Measurements from ENCODE around the gene DAPK2.
"Not testable (repeated sequence)": the region's sequence is repeated elsewhere in the genome, so short reads cannot be mapped to it uniquely, and the experiment has no call there.

Gene DAPK2

GRCh38 chr15:63970621-63971426, 75.5 kb downstream of the DAPK2 start:
- DNase-seq, result peak in 1 of 2 donors; percentile 14

DNA sequence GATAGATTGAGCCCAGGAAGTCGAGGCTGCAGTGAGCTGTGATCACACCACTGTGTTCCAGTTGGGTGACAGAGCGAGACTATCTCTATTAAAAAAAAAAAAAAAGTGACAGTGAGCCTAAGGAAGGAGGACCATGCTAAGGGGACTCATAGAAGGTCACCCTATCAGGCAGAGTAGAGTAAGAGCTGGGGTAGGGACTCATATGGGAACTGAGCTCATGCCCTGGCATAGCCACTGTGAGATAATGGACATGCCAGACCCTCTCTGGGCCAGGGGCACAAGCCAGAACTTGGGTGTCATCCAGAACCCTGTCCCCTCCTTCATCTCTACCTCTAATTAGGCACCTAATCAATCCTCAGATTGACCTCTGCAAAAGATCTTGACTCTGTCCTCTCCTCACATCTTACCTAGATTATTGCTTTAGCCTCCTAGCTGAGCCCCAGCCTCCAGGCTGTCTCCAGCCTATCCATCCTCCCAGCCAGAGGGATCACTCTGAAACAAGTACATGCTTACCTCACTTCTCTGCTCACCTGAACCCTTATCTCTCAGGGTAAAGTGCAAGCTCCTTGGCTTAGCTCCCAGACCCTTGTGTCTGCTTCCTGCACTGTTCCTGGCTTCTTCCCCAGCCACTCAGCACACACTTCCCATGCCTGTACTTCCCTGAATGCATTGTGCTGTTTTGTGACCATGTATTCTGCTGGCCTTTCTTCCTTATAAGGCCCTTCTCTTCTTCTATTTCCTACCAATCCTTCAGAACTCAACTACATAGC, 76.4 kb downstream of the DAPK2 start:
- DNase-seq, result no peak

DNA sequence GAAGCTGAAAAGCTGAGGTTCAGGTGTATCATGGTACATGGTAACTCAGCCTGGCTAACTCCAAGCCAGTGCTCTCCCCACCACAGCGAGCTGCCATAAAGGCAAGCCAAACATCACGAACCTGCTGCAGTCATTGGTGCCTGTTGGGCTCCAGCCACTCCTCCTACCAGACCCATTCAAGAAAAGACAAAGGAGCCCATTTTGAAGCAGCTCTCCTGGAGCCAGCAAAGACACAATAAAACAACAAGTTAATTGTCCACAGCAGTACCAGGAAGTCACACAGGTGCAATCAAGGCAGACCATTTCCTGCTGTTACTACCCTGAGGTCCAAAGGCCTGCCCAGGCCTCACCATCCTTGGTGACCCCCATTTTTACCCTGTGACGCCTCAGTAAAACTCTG, 77.6 kb downstream of the DAPK2 start:
- no peak for DNase-seq

- no peak for DNase-seq
Observed at GRCh38 chr15:63968122-63968524, 78.2 kb downstream of the DAPK2 start.

DNA sequence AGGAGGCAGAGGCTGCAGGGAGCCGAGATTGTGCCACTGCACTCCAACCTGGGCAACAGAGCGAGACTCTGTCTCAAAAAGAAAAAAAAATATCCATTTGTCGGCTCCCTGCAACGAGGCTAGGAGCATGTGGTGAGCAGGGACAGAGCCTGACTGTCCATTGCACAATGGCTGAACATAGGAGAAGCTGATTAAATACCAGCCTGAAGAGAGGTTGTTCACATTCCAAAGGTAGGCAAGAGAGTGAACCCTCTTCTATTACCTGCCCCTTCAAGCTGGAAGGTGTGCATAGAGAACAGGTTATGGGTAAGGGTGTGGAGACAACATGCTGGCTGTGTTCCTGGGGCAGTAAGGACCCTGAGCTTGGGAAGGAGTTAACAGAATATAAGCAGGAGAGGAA, 78.7 kb downstream of the DAPK2 start:
- no peak for DNase-seq

DNA sequence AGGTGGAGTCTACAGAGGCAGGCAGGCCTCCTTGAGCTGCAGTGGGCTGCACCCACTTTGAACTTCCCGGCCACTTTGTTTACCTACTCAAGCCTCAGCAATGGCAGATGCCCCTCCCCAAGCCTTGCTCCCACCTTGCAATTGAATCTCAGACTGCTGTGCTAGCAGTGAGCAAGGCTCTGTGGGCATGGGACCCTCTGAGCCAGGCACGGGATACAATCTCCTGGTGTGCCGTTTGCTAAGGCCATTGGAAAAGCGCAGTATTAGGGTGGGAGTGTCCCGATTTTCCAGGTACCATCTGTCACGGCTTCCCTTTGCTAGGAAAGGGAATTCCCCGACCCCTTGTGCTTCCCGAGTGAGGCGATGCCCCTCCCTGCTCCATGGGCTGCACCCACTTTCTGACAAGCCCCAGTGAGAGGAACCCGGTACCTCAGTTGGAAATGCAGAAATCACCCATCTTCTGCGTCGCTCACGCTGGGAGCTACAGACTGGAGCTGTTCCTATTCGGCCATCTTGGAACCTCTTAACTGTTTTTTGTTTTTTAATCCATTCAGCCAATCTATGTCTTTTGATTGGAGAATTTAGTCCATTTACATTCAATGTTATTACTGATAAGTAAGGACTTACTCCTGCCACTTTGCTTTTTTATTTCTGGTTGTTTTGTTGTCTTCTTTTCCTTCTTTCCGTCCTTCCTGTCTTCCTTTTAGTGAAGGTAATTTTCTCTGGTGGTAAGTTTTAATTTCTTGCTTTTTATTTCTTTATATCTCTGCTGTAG, 83.2 kb downstream of the DAPK2 start:
- not testable (repeated sequence) for DNase-seq

GRCh38 chr15:63953524-63953923, 92.8 kb downstream of the DAPK2 start:
- DNase-seq, result no peak

DNA sequence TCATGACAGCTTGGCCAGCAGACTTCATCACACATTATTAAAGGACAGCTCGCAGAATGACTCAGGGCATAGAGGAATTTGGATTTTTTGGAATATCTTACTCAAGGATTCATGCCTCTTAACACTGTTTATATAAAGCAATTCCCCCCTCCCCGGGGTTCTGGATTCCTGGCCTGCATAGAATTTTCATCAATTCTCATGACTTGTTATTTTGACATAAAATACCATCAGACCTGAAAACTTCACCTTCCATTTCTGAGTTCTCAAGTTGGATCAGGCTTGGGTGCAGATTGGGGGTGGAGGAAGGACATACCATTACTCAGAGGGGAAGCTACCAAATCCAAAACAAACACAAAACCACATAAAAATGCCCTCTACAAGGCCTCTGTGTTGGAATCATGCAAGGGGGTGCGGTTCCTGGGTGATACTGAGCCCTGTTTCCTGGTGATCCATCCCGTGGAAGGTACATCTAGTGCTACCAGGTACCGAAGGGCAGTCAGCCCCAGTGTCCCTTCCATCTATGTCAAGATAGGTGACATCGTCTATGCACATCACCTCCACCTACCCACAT, 95.3 kb downstream of the DAPK2 start:
- no peak for DNase-seq

DNA sequence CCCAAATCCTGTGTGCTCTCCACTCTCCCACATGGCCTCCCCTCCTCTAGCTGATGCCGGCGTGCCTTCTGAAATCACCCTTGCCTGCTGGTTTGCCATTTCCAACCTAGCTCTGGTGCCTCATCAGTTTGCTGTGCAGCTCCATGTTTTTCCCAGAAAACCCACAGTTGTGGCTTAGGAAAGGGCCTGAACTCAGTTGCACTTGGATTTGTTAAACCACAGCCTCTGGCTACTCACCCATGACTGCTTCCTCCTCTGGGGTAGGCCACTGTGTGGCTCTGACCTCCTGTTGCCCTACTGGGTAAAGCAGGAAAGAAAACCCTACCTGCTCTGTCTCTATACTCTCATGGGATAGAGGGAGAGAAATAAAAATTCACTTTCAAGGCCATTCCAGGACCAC, 97.3 kb downstream of the DAPK2 start:
- no peak for DNase-seq

DNA sequence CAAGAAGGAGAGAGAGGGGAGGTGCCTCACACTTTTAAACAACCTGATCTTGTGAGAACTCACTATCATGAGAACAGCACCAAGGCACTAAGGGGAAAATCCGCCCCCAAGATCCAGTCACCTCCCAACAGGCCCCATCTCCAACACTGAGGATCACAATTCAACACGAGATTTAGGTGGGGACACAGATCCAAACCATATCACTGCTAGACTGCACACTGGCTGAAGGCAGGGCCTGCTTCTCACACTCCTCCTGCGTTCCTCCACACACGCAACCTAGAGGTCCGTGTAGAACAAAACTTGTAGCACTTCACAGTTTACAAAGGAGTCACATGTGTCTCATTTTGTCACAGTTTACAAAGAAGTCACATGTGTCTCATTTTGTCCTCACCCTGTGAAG, 97.8 kb downstream of the DAPK2 start:
- no peak for DNase-seq

DNA sequence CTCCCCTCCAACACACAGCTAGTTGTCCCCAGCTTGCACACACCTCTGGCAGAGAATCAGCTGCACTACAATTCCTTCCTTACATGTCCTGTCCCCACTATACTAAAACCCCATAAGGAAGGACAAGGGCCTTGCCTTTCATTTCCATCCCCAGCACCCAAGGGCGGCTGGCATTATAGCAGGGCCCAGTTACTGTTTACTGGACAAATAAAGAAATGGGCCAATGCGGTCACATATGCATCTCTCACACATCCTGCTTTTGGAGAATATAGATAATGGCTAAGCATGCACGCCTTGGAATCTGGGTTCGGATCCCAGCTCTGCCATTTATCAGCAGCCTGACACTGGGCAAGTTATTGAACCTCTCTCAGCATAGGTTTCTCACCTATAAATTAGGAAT, 99.1 kb downstream of the DAPK2 start:
- DNase-seq, result no peak

DNA sequence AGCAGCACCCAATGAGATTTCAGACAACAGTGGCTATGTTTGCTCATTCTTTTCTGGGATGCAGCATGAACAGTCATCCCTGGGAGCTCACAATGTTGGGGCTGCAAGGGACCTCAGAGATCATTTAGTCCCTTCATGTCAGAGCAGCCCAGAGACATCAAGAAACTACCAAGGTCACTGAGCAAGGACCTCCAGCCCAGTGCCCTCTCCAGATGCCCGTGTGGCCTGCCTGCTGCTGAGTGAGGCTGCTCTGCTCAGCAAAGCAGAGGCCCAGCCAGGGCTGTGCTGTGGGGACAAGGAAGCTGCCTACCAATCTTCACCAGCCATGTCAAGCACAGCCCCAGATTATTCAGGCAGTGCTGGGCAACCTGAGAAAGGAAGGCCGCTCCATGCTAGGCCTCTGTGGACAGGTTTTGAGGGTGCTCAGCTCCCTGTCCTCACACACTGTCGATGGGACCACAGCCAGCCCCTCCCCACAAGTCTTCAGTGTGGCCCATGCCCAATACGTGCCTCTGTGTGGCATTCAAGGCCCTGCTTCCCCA, 99.7 kb downstream of the DAPK2 start:
- no peak for DNase-seq

DNA sequence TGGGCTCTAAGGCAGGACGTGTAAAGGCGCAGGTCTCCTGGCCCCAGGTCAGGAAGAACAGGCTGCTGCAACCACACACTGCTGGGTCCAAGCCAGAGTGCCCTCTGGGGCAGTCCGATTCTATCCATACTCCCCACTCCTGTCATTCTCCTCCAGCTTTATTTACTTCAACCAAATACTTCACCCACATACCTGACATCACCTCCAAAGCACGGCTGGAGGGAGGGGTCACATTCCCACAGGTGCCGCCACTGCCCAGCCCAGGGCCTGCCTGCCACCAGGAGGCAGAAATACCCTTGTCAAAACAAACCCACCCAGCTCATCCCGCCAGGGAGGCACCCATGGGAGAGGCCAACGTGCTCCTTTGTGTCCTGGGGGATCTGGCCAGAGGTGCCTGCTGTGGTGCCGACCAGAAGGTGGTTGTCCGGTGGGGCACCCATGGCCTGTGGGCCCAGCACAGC, 100.4 kb downstream of the DAPK2 start:
- DNase-seq, result no peak

- DNase-seq, result peak; percentile 58 to 61
Observed at GRCh38 chr15:63945007-63945788, 101.1 kb downstream of the DAPK2 start.

GRCh38 chr15:63944681-63944955, 101.7 kb downstream of the DAPK2 start:
- DNase-seq, result no peak

DNA sequence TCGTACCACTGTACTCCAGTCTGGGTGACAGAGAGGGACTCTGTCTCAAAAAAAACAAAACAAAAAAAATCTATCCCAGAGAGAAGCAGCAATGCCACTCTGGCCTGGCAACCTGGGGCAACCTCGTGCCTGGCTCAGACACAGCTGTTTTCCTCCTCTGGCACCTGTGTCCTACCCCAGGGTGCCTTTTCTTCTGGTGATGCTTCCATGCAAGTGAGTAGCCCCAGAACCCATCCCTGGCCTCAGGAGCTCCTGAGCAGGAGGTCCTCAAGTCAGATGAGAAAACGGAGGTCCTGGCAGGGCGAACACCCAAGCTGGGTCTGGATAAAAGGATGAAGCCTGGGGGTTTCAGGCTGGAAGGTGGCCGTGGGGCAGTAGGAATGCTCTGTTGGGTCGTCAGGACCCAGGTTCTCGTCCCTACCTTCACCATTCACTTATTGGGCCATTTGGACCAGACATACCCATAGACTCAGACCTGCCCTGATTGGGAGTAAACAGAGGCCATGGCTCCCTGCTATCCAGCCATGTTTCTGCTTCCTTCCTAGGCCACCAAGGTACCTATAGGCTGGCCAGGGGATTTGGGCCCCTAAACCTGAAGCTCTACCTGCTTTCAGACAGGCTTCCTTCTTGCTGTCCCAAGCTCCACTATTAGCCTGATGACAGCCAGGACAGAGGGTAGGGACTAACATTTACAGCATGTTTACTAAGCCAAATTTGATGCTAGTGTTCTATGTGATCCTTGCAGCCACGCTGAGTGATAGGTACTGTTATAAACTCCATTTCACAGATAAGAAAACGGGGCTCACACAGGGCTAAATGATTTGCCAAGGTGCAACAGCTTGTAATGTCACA, 102.2 kb downstream of the DAPK2 start:
- DNase-seq, result no peak

- no peak for DNase-seq
Observed at GRCh38 chr15:63942486-63943365, 103.6 kb downstream of the DAPK2 start.

GRCh38 chr15:63941698-63942465, 104.4 kb downstream of the DAPK2 start:
- no peak for DNase-seq

DNA sequence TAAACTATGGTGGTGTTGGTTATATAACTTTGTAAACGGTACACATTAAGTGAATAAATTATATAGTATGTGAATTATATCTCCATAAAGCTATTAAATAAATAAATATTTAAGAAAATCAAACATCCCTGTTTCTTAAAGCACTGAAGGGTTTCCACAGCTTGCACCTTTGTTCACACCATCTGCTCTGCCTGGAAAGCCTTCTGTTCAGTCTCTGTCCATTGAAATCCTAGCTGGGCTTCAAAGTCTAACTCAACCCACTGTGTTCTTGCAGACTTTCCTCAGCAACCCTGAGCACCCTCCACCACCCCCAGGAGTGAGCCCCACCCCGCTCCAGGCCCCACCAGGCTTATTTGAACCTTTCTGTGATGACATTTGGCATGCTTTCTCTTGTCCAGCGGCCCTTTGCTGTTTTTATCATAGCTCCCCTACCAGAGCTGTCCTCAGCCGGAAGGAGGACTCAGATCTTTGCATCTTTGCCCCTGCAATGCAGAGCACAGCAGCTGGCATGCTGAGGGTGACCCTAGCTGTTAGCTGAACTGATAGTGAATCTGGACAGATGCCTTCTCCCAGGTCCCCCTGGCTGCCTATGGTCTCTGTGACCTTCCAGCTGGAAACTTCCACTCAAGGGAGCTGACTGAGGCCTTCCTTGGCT, 105.2 kb downstream of the DAPK2 start:
- no peak for DNase-seq
